Head of caudate nucleus (tissue), 42 donors: Measurements from ENCODE around the gene MED29.

Experiments
- DNase-seq, 42 donors: peaks; one replicate each; pipeline versions ENCODE4 v3.0.0 to v3.0.0-alpha.2; 2020 to 2021; ENCODE audit warnings: mixed read lengths in 7 of 42
- intact Hi-C: fragments of 100-400 bp; cut with DNase I; formaldehyde crosslinking; loops from one replicate; pipeline ENCODE4 v1.15.0; 2022

Gene MED29

GRCh38 chr19:39407410-39407659, 16.2 kb downstream of the MED29 start:
- no peak for DNase-seq
- intact Hi-C loops = no loop called here

GRCh38 chr19:39407660-39408391, 16.6 kb downstream of the MED29 start:
- intact Hi-C loops = no loop called here
- DNase-seq = peak in 6 of 42 donors; percentile 19 to 46 (median 23)

GRCh38 chr19:39408392-39409207, 17.4 kb downstream of the MED29 start:
- intact Hi-C loops = no loop called here
- peak in 3 of 42 donors; percentile 11 to 58 (median 32) for DNase-seq

GRCh38 chr19:39409208-39410016, 18.2 kb downstream of the MED29 start:
- DNase-seq = peak in 41 of 42 donors; percentile 33 to 89 (median 71)
- intact Hi-C loops = no loop called here

- intact Hi-C loops = no loop called here
- peak in 22 of 42 donors; percentile 16 to 67 (median 40) for DNase-seq
Observed at GRCh38 chr19:39410017-39410830, 19.0 kb downstream of the MED29 start.

GRCh38 chr19:39410831-39411080, 19.6 kb downstream of the MED29 start:
- intact Hi-C loops = no loop called here
- DNase-seq = no peak

- peak in 1 of 42 donors; percentile 46 for DNase-seq
- intact Hi-C loops = no loop called here
Observed at GRCh38 chr19:39411081-39411831, 20.1 kb downstream of the MED29 start.

GRCh38 chr19:39411832-39412099, 20.6 kb downstream of the MED29 start:
- intact Hi-C loops = no loop called here
- DNase-seq = peak; percentile 67 to 94 (median 85)

- DNase-seq = peak; percentile 83 to 98 (median 94)
- intact Hi-C loops = no loop called here
Observed at GRCh38 chr19:39412100-39412866, 21.1 kb downstream of the MED29 start, which contains the start of gene PLEKHG2. Gene PLEKHG2 (plus strand): TSS chr19:39412669. CDS start chr19:39414087, 1,418 bp downstream.

- intact Hi-C loops = no loop called here
- peak in 6 of 42 donors; percentile 18 to 52 (median 36) for DNase-seq
Observed at GRCh38 chr19:39412867-39413271, 21.7 kb downstream of the MED29 start.

GRCh38 chr19:39413272-39413910, 22.2 kb downstream of the MED29 start:
- intact Hi-C loops = no loop called here
- DNase-seq = peak in 7 of 42 donors; percentile 18 to 56 (median 31)

- no peak for DNase-seq
- intact Hi-C loops = no loop called here
Observed at GRCh38 chr19:39413911-39414608, 22.9 kb downstream of the MED29 start.

- intact Hi-C loops = no loop called here
- DNase-seq = no peak
Observed at GRCh38 chr19:39415111-39416046, 24.2 kb downstream of the MED29 start.

GRCh38 chr19:39416152-39417120, 25.3 kb downstream of the MED29 start:
- intact Hi-C loops = no loop called here
- DNase-seq = no peak
